ENCODE data around the gene ACKR1.

DNA sequence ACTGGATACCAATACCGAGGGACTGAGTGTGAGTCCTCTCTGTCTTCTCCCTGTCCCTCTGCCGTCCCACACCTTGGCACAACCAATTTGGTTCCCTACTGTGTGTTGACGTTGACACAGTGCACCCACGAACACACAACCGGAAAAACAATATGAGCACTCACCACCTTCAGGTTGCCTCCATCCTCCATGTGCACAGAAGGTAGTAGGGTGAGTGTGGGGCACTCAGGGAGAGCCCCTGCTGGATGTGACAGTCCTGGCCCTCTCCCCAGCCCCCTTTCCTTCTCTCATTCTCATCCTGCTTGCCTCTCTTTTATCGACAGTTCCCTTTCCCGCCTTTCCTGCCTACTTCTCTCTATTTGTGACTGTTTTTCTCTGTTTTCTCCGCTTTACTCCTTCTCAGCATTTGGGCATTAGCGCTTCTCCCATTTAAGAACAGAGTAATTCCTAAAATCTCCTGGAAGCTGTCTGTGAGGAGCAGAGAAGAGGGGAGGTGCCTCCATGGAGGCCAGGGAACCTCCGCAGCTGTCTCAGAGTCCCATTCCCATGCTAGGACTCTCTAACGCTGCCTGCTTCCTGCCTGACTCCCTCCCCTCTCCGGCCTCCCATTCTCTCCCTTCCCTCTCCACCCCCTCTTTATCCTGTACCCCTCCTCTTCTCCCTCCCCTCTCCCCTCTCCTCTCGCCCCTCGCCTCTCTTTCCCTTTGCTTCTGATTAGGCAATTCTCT, 16.9 kb upstream of the ACKR1 start:
- TF ChIP-seq POLR2A (IDR thresholded peaks at IDR 0.05; ENCODE audit: low read length) (no peak), GATA1 (IDR thresholded peaks at IDR 0.05; ENCODE audit: low read depth, low read length) (no peak)

Measured in erythroblast (primary cell).